ENCODE data around the gene ABCB1. TPM values are rescaled to one million over a fixed set of nuclear protein-coding genes. Genes with fewer than 3 reads are reported as not detected.

Gene ABCB1
- total and polyA plus RNA-seq, 2 of the 13 experiments (the other 11 are each of a cell fraction or from before 2014, with no cell fraction given), result 42.8 to 52.6 TPM

GRCh38 chr7:87543623-87544022 lies 57.1 kb downstream of the ABCB1 start:
- Histone ChIP-seq H4K20me1 (ENCODE audit: insufficient read depth, low read length) (no peaks in the 10 kb centered on the region), H3K27me3 (ENCODE audit: control insufficient read depth in 1 of 2, insufficient read depth in 2 of 2, low read length in 2 of 2) (no peaks in the 10 kb centered on the region), H3K4me2 (ENCODE audit: low read depth, low read length) (no peak overlapping the region), H3K79me2 (ENCODE audit: insufficient read depth, low read length) (no peaks in the 10 kb centered on the region), H3K27ac (ENCODE audit: extremely low read length, insufficient read depth, low read length) (no peak overlapping the region), H3K9ac (ENCODE audit: insufficient read depth, low read depth, low read length) (no peak overlapping the region), H3K4me3 (replicated peaks in 1 of 3; ENCODE audit: insufficient read depth in 1 of 3, low read depth in 2 of 3, low read length in 3 of 3) (no peak overlapping the region), H3K36me3 (replicated peaks in 1 of 2; ENCODE audit: control insufficient read depth in 1 of 2, insufficient read depth in 2 of 2, low read length in 2 of 2) (peaks cover 1 to 20% of the 10 kb centered on the region in 2 experiments; a peak in 4 of 5 replicates), H2AFZ (ENCODE audit: low read length) (no peak overlapping the region), H3K9me3 (ENCODE audit: low read length) (no peaks in the 10 kb centered on the region), H3K4me1 (ENCODE audit: insufficient read depth, low read length) (peaks cover 6% of the 10 kb centered on the region)
- intact Hi-C loops (cut with micrococcal nuclease; ENCODE audit: unreplicated experiment) (no loop called here), in situ Hi-C loops (cut with HindIII; ENCODE audit: extremely low pct_ligation_motif_present, low pct_unique_long_range_greater_than_20kb) (no loop called here)
- 100% methylated on average over 1 of the region's 1 CpG for WGBS (ENCODE audit: low lambda C conversion rate)
- DNase-seq (ENCODE audit: low spot score) (no peak), ATAC-seq (no peak), FAIRE-seq (no peak)
- ChIA-PET CTCF (ENCODE audit: low intra/inter-chr PET ratio, low total read pairs) (no interaction called here), POLR2A (no interaction called here)
- BruUV-seq (replicated peaks), result no TSS peak
- TF ChIP-seq ARID4A (CRISPR knock-in tag; IDR thresholded peaks at IDR 0.05; ENCODE audit: borderline replicate concordance) (no peak), SALL1 (CRISPR knock-in tag; IDR thresholded peaks at IDR 0.05) (no peak), NCOR1 (IDR thresholded peaks at IDR 0.05; ENCODE audit: borderline replicate concordance, low read length) (no peak), CBX2 (IDR thresholded peaks at IDR 0.05; ENCODE audit: low read depth, low read length) (no peak), CBX2 (CRISPR knock-in tag; IDR thresholded peaks at IDR 0.05; ENCODE audit: low read depth) (no peak), ZNF768 (CRISPR knock-in tag; IDR thresholded peaks at IDR 0.05) (no peak), KDM2A (CRISPR knock-in tag; IDR thresholded peaks at IDR 0.05; ENCODE audit: borderline replicate concordance, low read depth) (no peak), PLRG1 (conservative IDR thresholded peaks at IDR 0.05) (no peak), STAT5B (CRISPR knock-in tag; IDR thresholded peaks at IDR 0.05) (no peak)
- TF ChIP-seq, protein P1, sequence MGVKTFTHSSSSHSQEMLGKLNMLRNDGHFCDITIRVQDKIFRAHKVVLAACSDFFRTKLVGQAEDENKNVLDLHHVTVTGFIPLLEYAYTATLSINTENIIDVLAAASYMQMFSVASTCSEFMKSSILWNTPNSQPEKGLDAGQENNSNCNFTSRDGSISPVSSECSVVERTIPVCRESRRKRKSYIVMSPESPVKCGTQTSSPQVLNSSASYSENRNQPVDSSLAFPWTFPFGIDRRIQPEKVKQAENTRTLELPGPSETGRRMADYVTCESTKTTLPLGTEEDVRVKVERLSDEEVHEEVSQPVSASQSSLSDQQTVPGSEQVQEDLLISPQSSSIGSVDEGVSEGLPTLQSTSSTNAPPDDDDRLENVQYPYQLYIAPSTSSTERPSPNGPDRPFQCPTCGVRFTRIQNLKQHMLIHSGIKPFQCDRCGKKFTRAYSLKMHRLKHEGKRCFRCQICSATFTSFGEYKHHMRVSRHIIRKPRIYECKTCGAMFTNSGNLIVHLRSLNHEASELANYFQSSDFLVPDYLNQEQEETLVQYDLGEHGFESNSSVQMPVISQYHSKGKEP (CRISPR knock-in tag; IDR thresholded peaks at IDR 0.05), result no peak
